OCI-LY1 (cell line): Measurements from ENCODE around the gene SPOUT1.

Source experiments
- CTCF ChIP-seq: fragments of 200-600 bp; sonication (generic), shearing (Covaris generic); IDR thresholded peaks from 2 replicates; pipeline ENCODE4 v1.5.1; 2017; ENCODE audit warnings: mild to moderate bottlenecking, antibody characterized with exemption, low read length, moderate library complexity, mixed read lengths
- EZH2 ChIP-seq: fragments of 200-600 bp; sonication (generic), shearing (Covaris generic); IDR thresholded peaks from 2 replicates; pipeline ENCODE4 v1.8.0; 2017; ENCODE audit warnings: borderline replicate concordance, mixed run types, mild to moderate bottlenecking, antibody characterized with exemption, low read length, moderate library complexity, mixed read lengths

GRCh38 chr9:128788445-128788844 is 41.1 kb downstream of the SPOUT1 start:
- no peak for TF ChIP-seq CTCF
- TF ChIP-seq EZH2, result no peak
